Hematopoietic multipotent progenitor cell (in vitro differentiated cells): ENCODE results near the gene NEDD8. TPM values are rescaled to one million over a fixed set of nuclear protein-coding genes. Genes with fewer than 3 reads are reported as not detected.
"Not testable (repeated sequence)": the region's sequence is repeated elsewhere in the genome, so short reads cannot be mapped to it uniquely, and the experiment has no call there.

ENCODE experiments used
- DNase-seq, 3 donors: peaks; one replicate each; pipeline ENCODE4 v3.0.0-alpha.2; 2011 to 2015; ENCODE audit warnings: low read depth in 2 of 3, low spot score in 2 of 3
- total RNA-seq: library from RNA; depleted of rRNA; stranded (reverse); fragments of >200 nt; gene quantifications from one replicate; pipeline ENCODE4 v1.2.3, GENCODE V29; 2012

NEDD8 gene
- total RNA-seq, 1 donor: 55.2 TPM

DNA sequence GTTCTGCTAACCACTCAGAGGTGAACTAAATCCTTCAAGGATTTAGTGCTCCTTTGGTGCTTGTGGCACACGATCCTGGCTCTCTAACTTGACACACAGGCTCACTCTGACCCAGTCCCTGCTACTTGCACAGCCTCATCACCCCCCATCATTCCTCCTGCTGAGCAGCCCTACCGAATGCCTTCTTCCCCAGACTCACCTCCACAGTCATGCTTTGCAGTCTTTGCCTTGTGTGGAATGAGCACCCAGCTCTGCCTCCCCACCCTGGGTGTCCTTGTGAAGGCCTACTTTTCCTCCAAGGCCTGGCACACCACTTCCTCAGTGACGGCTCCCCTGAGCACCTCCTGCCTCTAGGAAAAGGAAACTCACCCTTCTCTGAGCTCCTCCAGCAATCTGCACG lies 18.2 kb upstream of the NEDD8 start:
- no peak for DNase-seq

GRCh38 chr14:24249230-24250021 lies 17.3 kb upstream of the NEDD8 start:
- no peak for DNase-seq

GRCh38 chr14:24247422-24247821 lies 15.3 kb upstream of the NEDD8 start:
- no peak for DNase-seq

DNA sequence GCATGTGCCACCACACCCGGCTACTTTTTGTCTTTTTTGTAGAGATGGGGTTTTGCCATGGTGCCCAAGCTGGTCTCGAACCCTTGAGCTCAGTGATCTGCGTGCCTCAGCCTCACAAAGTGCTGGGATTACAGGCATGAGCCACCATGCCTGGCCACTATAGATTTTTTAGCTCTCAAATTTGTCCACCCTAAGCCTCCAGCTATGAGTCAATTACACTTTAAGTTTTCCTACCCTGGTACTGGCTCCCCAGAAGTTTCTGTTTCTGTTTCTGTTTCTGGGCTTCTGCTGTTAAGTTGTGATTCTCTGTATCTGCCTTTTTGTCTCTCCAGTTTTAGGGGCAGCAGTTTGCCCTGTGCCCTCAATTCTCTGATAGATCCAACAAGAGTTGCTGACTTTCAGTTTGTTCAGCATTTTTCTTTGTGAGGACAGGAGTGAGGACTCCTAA lies 14.6 kb upstream of the NEDD8 start:
- DNase-seq: peak in 2 of 3 donors; percentile 16 to 36

GRCh38 chr14:24245350-24245749 lies 13.2 kb upstream of the NEDD8 start:
- not testable (repeated sequence) for DNase-seq

GRCh38 chr14:24243336-24243836 lies 11.2 kb upstream of the NEDD8 start:
- DNase-seq: peak in 2 of 3 donors; percentile 65 to 70

DNA sequence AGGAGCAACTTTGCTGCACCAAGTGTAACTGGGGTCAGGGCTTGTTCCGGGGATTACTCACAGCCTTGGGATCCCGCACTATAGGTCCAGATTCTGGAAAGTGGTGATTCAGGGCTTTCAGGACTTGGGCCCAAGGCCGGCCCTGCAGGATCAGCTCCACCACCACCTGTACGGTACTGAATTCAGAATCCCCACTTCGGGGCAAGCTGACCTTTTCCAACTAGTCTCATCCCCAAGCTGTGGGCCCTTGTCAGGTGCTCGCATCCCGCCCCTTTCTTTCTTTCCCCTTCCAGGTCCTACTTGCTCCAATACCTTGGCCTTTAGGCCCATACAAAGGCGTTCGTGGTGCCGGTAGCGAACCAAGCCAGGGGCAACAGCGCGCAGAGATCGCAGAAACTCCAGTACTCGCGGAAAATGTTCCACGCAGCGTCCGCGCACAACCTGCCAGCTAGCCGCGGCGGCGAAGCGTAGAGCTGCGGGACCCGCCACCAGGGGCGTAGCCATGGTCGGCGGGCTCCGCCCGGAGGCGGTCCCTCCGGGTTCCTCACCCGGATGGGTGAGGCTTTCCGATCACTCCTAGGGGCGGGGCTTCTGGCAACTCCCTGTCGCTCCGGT lies 9.8 kb upstream of the NEDD8 start:
- DNase-seq: peak in 2 of 3 donors; percentile 94

DNA sequence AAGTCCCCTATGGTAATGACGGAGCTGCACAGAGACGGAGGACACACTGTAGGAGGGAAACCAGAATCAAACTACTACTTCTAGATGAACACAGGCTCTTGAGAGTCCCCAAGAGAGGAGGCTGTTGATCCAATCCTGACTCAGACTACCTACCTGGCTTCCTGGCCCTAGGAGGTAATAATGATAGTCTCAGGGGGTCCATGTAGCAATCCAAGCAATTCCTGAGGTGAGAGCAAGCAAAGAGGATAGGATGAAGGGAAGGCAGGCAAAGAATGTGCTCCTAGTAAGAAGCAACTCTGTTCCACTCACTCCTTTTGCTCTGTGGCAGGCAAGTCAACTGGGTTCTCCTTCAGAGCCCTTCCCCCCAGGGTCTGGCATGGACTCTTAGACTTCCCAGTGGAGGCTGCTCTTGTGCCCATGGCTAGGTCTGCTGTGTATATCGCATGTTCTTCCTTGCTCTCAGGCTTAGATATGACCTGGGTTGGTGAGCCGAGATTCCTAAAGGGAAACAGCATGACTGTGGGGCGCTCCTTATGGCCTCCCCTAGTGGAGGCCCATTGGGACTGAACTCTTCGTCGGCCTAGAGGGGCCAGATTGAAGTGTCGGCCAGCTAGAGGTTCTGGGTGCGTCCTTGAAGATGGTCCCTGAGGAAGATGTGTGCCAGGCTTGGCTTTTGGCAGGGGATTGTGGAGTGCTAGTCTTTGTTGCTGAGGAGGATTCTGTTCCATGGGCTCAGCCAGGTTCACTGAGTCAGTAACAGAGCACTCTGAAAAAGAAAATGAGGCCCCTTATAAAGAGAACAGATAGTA lies 8.1 kb upstream of the NEDD8 start:
- DNase-seq: no peak

GRCh38 chr14:24238527-24239037 lies 6.4 kb upstream of the NEDD8 start:
- no peak for DNase-seq

- no peak for DNase-seq
These were observed 6.0 kb upstream of the NEDD8 start for GRCh38 chr14:24238123-24238522.

DNA sequence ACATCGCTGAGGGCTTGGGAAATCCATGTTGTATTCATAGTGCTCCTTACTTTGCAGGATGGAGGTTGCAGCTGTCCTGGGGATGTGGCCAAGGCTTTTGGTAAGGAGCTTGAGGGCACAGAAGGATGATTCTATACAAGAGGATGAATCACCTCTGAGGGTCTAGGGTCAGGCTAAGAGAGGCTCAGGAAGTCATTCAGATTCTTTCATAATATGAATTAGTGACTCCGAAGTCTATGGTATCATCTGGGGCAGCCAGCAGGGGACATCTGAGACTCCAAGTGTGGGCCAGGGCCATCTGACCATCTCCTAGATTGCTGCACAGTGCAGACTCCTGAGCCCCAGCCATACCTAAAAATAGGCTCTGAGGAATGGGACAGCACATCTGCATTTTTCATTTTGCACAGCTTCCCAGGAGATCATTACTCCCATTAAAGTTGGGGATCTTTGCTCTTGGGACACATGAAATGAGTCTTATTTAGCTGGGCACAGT lies 5.3 kb upstream of the NEDD8 start:
- DNase-seq: no peak

DNA sequence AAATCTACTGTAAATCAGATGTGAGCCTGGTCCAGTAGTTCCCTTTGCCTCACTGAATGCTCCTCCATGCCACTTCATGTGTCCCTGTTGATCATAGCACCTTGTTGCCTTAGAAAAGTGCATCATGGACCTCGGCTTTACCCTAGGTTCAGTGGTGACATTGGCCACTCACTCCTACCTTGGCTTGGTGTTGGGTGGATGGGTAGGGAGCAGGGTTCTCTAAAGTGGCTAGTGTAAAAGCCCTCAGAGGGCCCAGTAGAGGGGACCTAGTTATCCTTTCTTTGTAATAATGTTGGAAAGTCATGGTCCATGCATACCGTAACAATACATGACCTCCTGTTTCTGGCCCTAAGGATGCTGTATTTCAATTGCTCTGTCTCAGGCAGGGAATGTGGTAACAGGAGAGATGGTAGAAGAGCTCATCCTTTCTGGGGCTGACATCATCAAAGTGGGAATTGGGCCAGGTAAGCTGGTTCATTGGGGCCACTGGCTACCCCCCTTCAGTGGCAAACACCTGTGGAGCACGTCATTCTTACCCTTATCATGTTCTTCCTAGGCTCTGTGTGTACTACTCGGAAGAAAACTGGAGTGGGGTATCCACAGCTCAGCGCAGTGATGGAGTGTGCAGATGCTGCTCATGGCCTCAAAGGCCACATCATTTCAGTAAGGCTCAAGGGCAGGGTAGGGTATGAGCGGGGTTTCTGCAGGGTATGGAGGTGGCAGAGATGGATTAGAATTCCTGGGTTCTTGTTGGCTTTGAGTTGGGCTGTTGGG lies 4.7 kb upstream of the NEDD8 start:
- no peak for DNase-seq

DNA sequence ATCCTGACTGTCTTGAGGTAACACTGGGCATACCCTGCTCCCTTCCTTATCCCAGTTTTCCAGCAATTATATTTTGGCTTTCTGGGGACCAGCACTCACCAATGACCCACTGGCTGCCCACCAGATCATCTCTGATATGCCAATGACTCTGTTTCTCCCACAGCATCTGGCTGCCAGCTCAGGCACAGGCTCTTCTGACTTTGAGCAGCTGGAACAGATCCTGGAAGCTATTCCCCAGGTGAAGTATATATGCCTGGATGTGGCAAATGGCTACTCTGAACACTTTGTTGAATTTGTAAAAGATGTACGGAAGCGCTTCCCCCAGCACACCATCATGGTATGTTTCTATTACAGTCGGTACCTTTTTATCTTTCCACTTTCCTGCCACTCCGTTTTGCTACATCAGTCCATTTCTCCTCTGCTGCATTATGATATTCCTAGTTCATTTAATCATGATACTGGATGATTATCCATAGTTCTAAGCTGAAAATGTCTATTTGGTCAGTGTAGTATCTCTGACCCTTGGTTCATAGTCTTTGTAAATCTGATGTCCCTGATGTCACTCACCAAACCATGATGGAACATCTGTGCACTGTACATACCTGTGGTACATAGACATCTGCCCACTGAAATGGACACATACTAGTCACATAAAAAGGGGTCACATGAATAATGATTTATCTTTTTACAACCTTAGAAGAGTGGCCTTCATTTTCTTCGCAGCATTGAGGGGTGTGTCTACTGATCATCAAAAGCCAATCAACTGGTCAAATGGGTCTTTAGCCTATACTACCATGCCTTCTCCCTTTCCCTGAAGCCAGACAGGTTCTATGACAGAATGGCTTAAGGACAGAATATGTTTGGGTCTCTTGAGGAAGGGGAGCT lies 3.9 kb upstream of the NEDD8 start:
- no peak for DNase-seq

GRCh38 chr14:24234095-24235005 lies 2.2 kb upstream of the NEDD8 start:
- DNase-seq: no peak

GRCh38 chr14:24233538-24233866 lies 1.3 kb upstream of the NEDD8 start:
- no peak for DNase-seq

- DNase-seq: peak in 1 of 3 donors; percentile 14
These were observed 724 bp upstream of the NEDD8 start, which contains the start of gene GMPR2 for GRCh38 chr14:24232645-24233537. Gene GMPR2, plus strand, starts transcription at chr14:24232929. Its CDS starts 325 bp downstream, at chr14:24233254.
